ENCODE results near the gene MGLL. TPM values are rescaled to one million over a fixed set of nuclear protein-coding genes. Genes with fewer than 3 reads are reported as not detected.

Gene MGLL
- total RNA-seq, 2 experiments from 2014 or later = 19.2 to 21.6 TPM

- H3K9me3 ChIP-seq (ENCODE audit: low read length) = 0 out of 2 replicates have a peak, but pooled peaks cover 10% of the 10 kb centered on the region
- H3K79me2 ChIP-seq (ENCODE audit: insufficient read depth, low read depth, low read length) = no peaks in the 10 kb centered on the region
- CTCF ChIA-PET (ENCODE audit: unreplicated experiment) = no interaction called here
- no TSS peak for BruUV-seq (replicated peaks)
- no peak overlapping the region for H3K4me3 ChIP-seq (ENCODE audit: low read depth, low read length, poor library complexity, severe bottlenecking)
- H4K20me1 ChIP-seq (ENCODE audit: insufficient read depth, low read length) = no peaks in the 10 kb centered on the region
- intact Hi-C loops (cut with micrococcal nuclease; ENCODE audit: unreplicated experiment) = no loop called here
- H3K4me1 ChIP-seq (ENCODE audit: insufficient read depth, low read length, poor library complexity, severe bottlenecking) = peaks cover 4% of the 10 kb centered on the region
- H3K36me3 ChIP-seq (ENCODE audit: insufficient read depth, low read length) = peaks cover 9% of the 10 kb centered on the region; the same call in 1 of the 2 replicates
- POLR2A ChIA-PET = no interaction called here
- no peak overlapping the region for H3K4me2 ChIP-seq (ENCODE audit: low read length)
- TF ChIP-seq, protein P1, sequence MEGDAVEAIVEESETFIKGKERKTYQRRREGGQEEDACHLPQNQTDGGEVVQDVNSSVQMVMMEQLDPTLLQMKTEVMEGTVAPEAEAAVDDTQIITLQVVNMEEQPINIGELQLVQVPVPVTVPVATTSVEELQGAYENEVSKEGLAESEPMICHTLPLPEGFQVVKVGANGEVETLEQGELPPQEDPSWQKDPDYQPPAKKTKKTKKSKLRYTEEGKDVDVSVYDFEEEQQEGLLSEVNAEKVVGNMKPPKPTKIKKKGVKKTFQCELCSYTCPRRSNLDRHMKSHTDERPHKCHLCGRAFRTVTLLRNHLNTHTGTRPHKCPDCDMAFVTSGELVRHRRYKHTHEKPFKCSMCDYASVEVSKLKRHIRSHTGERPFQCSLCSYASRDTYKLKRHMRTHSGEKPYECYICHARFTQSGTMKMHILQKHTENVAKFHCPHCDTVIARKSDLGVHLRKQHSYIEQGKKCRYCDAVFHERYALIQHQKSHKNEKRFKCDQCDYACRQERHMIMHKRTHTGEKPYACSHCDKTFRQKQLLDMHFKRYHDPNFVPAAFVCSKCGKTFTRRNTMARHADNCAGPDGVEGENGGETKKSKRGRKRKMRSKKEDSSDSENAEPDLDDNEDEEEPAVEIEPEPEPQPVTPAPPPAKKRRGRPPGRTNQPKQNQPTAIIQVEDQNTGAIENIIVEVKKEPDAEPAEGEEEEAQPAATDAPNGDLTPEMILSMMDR (conservative IDR thresholded peaks at IDR 0.05; ENCODE audit: low read length) = no peak
- TF ChIP-seq EZH2phosphoT487 (IDR thresholded peaks at IDR 0.05; ENCODE audit: borderline replicate concordance, low read depth, low read length) = no peak
- no peak for DNase-seq (ENCODE audit: low spot score)
- no peaks in the 10 kb centered on the region for H3K9me2 ChIP-seq (ENCODE audit: insufficient read depth, low read length)
- no peak overlapping the region for H2AFZ ChIP-seq (ENCODE audit: low read length)
- no peak overlapping the region for H3K27ac ChIP-seq (ENCODE audit: low read depth, low read length, poor library complexity, severe bottlenecking)
Measured at GRCh38 chr3:127687228-127687737, 135.0 kb downstream of the MGLL start.

DNA sequence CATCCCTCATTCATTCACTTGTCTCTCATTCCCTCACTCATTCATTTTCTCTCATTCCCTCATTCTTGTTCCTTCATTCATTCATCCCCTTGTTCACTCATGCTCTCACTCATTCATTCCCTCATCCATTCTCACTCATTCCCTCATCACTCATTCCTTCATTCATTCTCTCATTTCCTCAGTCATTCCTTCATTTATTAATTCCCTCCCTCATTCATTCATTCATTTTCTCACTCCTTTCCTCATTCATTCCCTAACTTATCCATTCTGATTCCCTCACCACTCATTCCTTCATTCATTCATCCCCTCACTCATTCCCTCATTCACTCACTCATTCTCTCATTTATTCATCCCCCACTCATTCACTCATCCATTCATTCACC is 135.8 kb downstream of the MGLL start:
- Histone ChIP-seq H3K4me1 (ENCODE audit: insufficient read depth, low read length, poor library complexity, severe bottlenecking) (peaks cover 7% of the 10 kb centered on the region), H3K36me3 (ENCODE audit: insufficient read depth, low read length) (peaks cover 1% of the 10 kb centered on the region; the same call in 1 of the 2 replicates), H3K4me3 (ENCODE audit: low read depth, low read length, poor library complexity, severe bottlenecking) (no peak overlapping the region), H3K4me2 (ENCODE audit: low read length) (no peak overlapping the region), H2AFZ (ENCODE audit: low read length) (no peak overlapping the region), H3K27ac (ENCODE audit: low read depth, low read length, poor library complexity, severe bottlenecking) (no peak overlapping the region), H3K9me3 (ENCODE audit: low read length) (0 out of 2 replicates have a peak, but pooled peaks cover 10% of the 10 kb centered on the region), H3K79me2 (ENCODE audit: insufficient read depth, low read depth, low read length) (no peaks in the 10 kb centered on the region), H3K9me2 (ENCODE audit: insufficient read depth, low read length) (no peaks in the 10 kb centered on the region), H4K20me1 (ENCODE audit: insufficient read depth, low read length) (no peaks in the 10 kb centered on the region)
- TF ChIP-seq EZH2phosphoT487 (IDR thresholded peaks at IDR 0.05; ENCODE audit: borderline replicate concordance, low read depth, low read length) = no peak
- TF ChIP-seq, protein P1 (conservative IDR thresholded peaks at IDR 0.05; ENCODE audit: low read length) = no peak
- CTCF ChIA-PET (ENCODE audit: unreplicated experiment) = no interaction called here
- intact Hi-C loops (cut with micrococcal nuclease; ENCODE audit: unreplicated experiment) = no loop called here
- no peak for DNase-seq (ENCODE audit: low spot score)
- BruUV-seq (replicated peaks) = no TSS peak
- POLR2A ChIA-PET = no interaction called here

DNA sequence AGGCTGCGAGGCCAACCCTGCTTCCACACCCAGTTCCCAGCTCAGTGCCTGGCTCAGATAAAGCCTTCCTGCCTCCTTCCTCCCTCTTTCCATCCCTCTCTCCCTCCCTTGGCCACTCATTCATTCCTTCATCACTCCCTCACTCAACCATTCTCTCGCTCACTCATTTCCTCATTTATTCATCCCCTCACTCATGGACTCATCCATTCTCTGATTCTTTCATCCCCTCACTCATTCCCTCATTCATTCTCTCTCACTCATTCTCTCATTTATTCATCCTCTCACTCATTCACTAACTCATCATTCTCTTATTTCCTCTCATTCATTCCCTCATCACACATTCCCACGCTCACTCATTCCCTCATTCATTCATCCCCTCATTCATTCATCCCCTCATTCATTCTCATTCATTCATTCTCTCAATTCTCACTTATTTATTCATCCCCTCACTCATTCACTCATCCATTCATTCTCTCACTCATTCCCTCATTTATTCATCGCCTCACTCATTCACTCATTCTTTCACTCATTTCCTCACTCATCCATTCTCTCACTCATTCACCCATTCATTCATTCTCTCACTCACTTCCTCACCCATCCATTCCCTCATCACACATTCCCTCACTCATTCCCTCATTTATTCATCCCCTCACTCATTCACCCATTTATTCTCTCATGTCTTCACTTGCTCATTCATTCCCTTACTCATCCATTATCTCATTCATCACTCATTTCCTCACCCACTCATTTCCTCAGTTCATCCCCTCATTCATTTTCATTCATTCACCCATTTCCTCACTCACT is 136.4 kb downstream of the MGLL start:
- POLR2A ChIA-PET = no interaction called here

More for the DNA sequence above, 136.4 kb downstream of the MGLL start:
- Histone ChIP-seq H4K20me1 (ENCODE audit: insufficient read depth, low read length) (no peaks in the 10 kb centered on the region), H3K9me3 (ENCODE audit: low read length) (0 out of 2 replicates have a peak, but pooled peaks cover 10% of the 10 kb centered on the region), H3K9me2 (ENCODE audit: insufficient read depth, low read length) (no peaks in the 10 kb centered on the region), H3K4me2 (ENCODE audit: low read length) (no peak overlapping the region), H3K4me1 (ENCODE audit: insufficient read depth, low read length, poor library complexity, severe bottlenecking) (peaks cover 10% of the 10 kb centered on the region), H3K36me3 (ENCODE audit: insufficient read depth, low read length) (no peaks in the 10 kb centered on the region), H3K27ac (ENCODE audit: low read depth, low read length, poor library complexity, severe bottlenecking) (no peak overlapping the region), H2AFZ (ENCODE audit: low read length) (no peak overlapping the region), H3K79me2 (ENCODE audit: insufficient read depth, low read depth, low read length) (no peaks in the 10 kb centered on the region), H3K4me3 (ENCODE audit: low read depth, low read length, poor library complexity, severe bottlenecking) (no peak overlapping the region)
- no peak for DNase-seq (ENCODE audit: low spot score)
- intact Hi-C loops (cut with micrococcal nuclease; ENCODE audit: unreplicated experiment) = no loop called here
- TF ChIP-seq EZH2phosphoT487 (IDR thresholded peaks at IDR 0.05; ENCODE audit: borderline replicate concordance, low read depth, low read length) = no peak
- TF ChIP-seq, protein P1 (conservative IDR thresholded peaks at IDR 0.05; ENCODE audit: low read length) = no peak
- CTCF ChIA-PET (ENCODE audit: unreplicated experiment) = no interaction called here
- BruUV-seq (replicated peaks) = no TSS peak

All from OCI-LY7 (cell line).